Central memory CD4-positive, alpha-beta T cell (primary cell): ENCODE results near the gene GPR171.
A peak's percentile ranks its signal among the peaks of the same experiment; 100 is the strongest.
"Not testable (repeated sequence)": the region's sequence is repeated elsewhere in the genome, so short reads cannot be mapped to it uniquely, and the experiment has no call there.

ENCODE experiments used
- DNase-seq: peaks from one replicate; pipeline ENCODE4 v3.0.0; 2022

The GPR171 gene

DNA sequence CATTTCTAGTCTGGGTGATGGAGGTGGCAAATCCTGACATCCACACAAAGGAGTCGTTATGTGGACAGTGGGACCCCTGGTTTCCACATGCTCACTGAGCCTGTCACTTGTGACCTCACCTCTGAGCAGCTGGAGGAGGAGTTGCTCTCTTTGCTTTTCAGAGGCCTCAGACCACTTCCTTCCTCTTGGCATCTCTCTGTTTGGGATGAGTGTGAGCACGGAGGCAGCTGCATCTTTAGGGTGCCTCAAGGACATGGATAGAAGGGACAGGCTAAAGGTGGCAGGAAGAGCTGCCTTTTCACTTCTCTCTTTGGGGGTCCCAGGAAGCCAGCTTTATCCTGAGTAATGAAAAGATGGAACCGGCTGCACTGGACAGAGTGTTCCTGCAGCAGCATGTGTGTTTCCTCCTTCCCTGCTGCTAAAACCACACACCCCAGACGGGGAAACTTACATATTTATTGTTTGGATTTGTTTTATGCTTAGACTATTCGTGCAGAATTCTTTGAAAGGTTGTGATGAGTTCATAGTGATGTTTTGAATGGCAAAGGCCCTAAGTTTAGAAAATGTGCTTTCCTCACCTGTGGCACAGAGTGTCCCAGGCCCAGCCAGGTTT is 31.8 kb downstream of the GPR171 start:
- peak; percentile 37 for DNase-seq

DNA sequence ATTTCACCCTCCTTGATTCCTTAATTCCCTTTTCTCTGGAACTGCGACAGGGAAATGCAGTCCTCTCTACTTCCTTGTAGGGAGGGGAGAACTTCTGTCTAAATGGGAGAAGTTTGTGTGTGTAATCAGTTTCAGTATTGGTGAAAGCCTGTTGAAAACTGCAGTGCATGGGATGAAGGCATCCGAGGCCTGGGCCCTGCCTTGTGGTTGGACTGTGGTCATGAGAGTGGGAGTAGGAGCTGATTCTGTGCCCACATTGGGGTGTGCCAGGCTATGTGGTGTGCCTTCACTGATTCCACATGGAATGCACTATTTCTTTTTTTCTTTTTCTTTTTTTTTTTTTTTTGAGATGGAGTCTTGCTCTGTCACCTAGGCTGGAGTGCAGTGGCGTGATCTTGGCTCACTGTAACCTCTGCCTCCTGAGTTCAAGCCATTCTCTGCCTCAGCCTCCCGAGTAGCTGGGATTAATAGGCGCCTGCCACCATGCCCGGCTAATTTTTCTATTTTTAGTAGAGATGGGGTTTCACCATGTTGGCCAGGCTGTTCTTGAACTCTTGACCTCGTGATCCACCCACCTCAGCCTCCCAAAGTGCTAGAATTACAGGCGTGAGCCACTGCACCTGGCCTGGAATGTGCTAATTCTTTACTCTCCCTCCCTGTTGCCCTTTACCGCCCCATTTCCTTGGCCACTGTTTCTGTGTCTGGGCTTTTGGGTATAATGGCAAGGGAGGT is 32.9 kb downstream of the GPR171 start:
- not testable (repeated sequence) for DNase-seq

GRCh38 chr3:151169262-151169947 is 33.6 kb downstream of the GPR171 start:
- no peak for DNase-seq

DNA sequence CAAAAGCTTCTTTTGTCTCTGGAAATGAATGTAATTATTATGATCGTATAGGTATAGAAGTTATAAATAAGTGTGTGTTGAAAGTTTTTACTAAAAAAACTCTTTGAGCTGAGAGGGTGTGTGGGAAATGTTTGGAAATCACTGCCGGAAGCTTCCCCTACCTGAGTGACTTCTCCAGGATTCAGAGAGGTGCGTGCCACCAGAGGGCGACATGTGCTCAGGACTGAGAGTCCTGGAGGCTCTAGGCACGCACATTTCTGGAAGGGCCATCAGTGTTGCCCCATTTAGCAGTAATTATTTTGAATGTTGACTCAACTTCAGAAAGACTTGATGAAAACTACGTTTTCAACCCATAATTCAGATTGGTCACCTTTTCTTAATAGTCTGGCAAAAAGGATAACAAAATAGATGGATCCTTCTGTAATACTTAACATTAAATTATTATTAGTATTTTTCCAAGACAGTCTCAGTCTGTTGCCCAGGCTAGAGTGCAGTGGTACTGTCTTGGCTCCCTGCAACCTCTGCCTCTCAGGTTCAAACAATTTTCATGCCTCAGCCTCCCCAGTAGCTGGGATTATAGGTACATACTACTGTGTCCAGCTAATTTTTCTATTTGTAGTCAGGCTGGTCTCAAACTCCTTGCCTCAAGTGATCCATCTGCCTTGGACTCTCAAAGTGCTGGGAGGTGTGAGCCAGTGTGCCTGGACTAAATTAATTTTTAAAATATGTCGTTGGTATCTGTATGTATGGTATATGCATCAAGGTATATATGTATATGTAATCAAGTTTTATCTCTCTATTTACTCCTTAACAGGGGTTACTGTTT is 34.5 kb downstream of the GPR171 start:
- DNase-seq: peak; percentile 58

DNA sequence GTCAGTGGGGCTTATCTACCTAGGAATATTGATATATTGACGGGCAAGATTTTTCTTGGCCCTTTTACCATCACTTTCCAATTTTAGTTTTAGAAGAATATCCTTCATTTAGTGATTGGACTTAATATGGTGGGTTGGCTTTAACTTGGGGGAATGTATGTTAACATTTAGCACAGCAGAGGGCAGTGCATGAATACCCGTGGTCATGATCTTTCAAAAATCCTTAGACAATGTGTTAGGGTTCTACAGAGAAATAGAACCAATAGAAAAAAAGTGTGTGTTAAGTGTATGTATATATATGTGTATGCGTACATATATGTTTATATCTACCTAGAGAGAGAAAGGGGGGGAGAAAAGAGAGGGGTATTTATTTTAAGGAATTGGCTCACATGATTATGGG is 36.9 kb downstream of the GPR171 start:
- DNase-seq: no peak

DNA sequence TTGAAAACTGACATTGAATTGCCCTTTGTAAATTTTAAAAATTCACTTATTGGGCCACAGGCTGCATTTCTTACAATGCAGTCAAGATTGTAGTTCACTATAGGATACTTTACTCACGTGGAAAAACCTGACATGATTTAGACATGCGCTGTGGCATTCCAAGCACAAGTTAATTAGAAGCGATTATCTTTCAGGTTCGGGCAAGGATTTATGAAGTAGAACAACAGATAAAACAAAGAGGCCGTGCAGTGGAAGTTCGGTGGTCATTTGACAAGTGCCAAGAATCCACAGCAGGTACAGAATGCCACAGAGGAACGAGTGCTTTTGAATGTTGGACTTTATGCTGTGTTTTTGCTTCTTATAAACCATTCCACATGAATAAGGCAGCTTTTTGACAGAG is 37.8 kb downstream of the GPR171 start:
- no peak for DNase-seq

GRCh38 chr3:151159806-151160205 is 43.2 kb downstream of the GPR171 start:
- no peak for DNase-seq

- DNase-seq: peak; percentile 42
These were observed 46.3 kb downstream of the GPR171 start for GRCh38 chr3:151156618-151157216.

GRCh38 chr3:151155409-151156128 is 47.4 kb downstream of the GPR171 start:
- no peak for DNase-seq

GRCh38 chr3:151154566-151154965 is 48.5 kb downstream of the GPR171 start:
- no peak for DNase-seq

GRCh38 chr3:151152455-151153079 is 50.4 kb downstream of the GPR171 start:
- DNase-seq: no peak
